DMS153 (cell line): ENCODE results near the gene ACTMAP.
"Not testable (repeated sequence)": the region's sequence is repeated elsewhere in the genome, so short reads cannot be mapped to it uniquely, and the experiment has no call there.

ENCODE experiments used
- DNase-seq: peaks from one replicate; lab custom pipeline; 2025; lab: John Stamatoyannopoulos, UW

The ACTMAP gene

DNA sequence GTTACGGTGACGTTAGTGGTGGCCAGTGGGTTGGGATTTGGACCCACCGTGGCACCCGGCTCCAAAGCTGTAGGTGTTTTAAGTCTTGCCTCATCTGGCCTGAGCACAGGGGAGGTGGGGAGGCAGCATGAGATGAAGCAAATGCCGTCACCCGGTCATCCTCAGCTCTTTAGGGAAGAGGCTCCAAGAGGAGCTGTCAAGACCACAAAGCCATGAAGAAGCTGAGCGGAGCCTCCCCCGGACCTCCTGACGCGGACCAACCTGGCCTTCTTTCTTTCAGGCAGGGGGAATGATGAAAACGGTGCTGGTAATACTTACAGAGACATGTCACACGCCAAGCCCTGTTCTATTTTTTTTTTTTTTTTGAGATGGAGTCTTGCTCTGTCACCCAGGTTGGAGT is 7.4 kb downstream of the ACTMAP start:
- DNase-seq = no peak

DNA sequence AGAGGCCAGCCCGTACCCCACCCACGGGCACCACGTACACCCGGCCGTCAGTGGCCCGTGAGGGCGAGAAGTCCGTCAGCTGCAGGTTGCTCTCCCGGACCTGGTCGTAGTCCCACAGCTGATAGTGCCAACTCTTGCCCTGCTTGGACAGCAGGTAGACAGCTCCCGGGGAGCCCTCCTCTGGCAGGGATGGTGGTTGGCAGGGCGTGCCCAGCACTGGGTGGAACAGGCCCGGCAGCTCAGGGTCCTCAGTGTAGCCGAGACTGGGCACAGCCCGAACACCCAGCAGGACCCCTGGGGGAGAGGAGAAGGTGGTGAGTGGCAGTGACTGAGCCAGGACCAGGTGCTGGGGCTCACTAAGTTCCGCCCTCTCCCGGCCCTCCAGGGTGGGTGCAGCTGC is 7.8 kb downstream of the ACTMAP start:
- DNase-seq = no peak

GRCh38 chr19:40741527-40742390 is 8.5 kb downstream of the ACTMAP start:
- no peak for DNase-seq

DNA sequence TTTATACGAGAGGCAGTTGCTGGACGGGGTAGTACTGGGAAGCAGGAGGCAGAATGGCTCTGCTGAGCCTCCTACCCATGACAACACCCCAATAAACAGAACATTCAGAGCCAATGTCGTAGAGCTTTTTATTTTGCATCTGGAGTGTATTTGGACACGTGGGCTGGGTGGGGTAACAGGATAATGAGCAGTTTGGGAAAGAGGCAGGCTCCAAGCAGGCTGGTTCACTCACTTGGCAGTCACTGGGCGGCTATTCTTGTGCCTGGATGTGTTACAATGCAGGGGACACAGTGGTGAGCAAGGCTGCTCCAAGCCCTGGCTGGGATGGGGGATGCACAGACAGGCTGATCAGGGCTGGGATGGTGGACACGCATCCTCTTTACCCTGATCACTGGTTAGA is 9.5 kb downstream of the ACTMAP start:
- no peak for DNase-seq

DNA sequence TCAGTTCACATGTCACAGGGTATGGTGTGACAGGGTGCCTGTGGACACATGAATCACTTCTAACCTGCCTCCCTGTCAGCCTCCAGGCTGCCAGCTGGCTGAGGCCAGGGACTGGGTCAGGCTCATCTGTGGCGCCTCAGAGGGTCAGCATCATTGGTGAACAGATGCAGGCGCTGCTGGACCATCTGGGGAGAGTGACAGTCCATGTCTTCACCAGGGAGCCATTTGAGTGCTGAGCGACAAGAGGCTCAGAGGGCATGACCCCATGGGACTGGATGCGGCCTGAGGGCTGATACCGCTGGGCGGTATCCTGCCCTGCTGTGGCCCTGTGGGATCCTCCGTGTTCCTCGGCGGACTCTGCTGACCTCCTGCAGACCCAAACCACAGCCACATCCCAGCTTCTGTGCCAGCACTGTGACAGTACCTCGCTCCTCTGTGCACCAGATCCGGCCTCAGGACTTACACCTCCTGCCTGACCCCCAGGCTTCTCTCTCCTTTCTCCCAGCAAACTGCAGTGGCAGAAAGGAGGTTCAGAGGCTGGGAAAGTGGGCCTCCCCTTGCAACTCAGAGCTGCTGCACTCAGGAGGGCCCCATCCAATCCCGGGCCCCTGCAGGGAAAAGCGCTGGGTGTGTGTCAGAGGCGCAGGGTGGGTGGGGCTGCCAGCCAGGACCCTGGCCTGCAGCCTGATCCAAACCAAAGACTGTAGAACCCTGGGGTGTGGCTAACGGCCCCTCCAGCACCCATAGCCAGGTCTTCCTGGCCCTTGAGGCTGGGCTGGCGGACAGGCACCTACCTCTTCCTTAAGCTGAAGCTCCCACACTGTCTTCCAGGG is 10.2 kb downstream of the ACTMAP start:
- no peak for DNase-seq

DNA sequence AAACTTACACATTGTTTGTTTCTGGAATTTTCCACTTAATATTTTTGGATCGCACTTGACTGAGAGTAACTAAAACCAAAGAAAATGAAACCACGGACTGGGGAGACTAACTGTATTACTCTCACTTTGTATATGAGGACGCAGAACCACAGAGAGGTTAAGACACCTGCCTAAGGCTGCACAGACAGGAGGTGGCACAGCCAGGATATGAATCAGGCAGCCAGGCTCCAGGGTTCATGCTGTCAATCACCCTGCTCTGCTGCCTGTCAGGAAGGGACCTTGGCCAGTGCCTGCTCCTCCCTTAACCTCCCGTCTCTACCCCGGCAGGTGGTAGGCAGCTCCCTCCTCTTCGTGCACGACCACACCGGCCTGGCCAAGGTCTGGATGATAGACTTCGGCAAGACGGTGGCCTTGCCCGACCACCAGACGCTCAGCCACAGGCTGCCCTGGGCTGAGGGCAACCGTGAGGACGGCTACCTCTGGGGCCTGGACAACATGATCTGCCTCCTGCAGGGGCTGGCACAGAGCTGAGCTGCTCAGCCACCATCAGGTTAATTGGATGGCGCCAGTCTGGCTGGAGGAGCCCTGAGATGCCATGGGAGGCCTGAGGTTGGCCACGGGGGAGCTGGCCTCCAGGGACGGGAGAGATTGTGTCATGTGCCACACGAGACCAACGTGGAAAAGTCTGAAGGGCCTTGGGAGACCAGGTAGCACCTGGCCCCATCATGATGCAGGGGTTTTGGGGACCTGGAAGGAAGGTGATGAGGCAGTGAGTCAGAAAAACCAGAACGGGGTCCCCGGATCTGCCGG is 11.0 kb downstream of the ACTMAP start:
- no peak for DNase-seq

- no peak for DNase-seq
These were observed 13.1 kb downstream of the ACTMAP start for GRCh38 chr19:40737102-40737644.

GRCh38 chr19:40736661-40737060 is 13.6 kb downstream of the ACTMAP start:
- DNase-seq = no peak

DNA sequence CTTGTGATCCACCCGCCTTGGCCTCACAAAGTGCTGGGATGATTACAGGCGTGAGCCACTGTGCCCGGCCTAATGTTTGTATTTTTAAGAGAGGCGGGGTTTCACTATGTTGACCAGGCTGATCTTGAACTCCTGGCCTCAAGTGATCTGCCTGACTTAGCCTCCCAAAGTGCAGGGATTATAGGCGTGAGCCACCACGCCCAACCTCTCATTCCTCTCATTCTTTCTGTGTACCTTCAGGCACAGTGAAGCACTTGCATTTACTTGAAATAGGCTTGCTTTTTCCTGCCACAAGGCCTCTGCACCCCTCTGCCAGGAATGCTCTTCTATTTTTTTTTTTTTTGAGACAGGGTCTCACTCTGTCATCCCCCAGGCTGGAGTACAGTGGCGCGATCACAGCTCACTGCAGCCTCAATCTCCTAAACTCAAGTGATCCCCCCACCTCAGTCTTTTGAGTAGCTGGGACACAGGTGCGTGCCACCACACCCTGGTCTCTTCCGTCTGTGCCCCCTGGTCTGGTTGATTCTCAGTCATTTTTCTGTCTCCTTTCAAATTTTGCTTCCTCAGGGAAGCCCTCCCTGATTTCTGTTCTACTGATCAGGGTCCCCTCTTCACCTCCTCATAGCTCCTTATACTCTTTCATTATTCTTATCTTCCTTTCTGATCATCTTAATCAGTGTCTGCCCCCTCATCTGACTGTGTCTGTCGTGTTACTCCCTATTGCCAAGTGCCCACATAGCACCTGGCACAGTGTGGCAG is 15.1 kb downstream of the ACTMAP start:
- no peak for DNase-seq

DNA sequence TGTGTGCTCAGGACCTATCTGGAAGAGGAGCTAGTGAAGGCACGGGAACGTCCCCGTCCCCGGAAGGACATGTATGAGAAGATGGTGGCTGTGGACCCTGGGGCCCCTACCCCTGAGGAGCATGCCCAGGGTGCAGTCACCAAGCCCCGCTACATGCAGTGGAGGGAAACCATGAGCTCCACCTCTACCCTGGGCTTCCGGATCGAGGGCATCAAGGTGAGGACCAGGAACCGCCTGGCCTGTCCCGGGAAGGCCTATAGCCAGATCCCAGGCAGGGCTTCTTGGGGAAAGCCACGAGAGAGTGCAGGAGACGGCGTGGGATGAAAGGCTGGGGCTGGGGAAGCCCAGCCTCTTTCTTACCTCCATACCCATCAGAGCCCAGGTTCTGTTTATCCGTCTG is 17.1 kb downstream of the ACTMAP start:
- DNase-seq = no peak

DNA sequence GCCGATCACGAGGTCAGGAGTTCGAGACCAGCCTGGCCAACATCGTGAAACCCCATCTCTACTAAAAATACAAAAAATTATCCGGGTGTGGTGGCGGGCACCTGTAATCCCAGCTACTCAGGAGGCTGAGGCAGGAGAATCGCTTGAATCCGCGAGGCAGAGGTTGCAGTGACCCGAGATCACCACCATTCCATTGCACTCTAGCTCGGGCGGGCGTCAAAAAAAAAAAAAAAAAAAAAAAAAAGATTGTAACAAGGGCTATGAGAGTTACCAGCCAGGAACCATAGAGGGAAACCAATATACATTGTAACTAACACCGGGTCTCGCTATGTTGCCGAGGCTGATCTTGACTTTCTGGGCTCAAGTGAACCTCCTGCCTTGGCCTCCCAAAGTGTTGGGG is 18.0 kb downstream of the ACTMAP start:
- DNase-seq = not testable (repeated sequence)

- DNase-seq = not testable (repeated sequence)
These were observed 20.2 kb downstream of the ACTMAP start for GRCh38 chr19:40730065-40730464.

DNA sequence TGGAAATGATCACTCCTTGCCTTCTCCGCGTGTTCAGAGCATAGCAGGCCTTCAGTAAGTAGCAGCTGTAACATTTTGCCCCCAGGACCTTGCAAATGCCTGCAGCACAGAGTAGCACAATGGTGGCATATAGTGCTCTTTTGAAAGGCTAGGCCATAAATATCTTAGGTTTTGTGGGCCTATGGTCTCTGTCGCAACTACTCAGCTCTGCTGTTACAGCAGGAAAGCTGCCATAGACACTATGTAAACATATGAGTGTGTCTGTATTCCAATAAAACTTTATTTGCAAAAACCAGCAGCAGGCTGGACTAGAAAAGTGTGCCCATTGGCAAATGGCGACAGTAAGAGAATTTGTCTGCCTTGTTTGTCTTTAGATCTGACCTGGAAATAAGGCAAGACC is 24.0 kb downstream of the ACTMAP start:
- no peak for DNase-seq

DNA sequence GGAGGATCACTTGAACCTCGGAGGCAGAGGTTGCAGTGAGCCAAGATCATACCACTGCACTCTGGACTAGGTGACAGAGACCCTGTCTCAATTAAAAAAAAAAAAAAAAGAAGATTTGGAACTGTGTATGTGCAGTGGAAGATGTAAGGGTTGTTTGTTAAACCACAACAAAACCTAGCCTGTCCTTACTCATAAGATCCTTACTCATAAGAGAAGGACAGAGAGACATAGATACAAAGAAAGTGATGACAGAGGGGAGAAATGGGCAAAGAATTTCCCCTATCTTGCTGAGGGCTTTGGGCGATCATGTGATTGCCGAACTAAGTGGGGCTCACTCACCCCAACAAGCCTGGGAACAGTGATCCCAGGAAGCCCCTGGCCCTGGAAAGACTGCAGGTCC is 25.4 kb downstream of the ACTMAP start:
- no peak for DNase-seq

DNA sequence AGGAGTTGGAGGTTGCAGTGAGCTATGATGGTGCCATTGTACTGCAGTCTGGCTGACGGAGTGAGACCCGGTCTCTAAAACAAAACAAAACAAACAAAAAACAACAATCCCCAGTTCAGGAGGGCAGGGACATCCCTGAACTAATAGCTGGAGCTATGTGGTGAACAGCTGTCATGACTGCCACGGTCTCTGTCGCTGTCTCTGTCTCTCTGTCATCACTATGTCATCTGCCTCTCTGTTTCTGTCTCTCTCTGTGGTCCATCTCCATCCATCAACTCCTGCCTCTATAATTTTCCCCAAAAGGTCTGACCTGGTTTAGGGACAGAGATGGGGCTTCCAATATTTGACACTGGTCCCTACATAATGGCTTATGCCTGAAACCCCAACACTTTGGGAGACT is 26.0 kb downstream of the ACTMAP start:
- no peak for DNase-seq

DNA sequence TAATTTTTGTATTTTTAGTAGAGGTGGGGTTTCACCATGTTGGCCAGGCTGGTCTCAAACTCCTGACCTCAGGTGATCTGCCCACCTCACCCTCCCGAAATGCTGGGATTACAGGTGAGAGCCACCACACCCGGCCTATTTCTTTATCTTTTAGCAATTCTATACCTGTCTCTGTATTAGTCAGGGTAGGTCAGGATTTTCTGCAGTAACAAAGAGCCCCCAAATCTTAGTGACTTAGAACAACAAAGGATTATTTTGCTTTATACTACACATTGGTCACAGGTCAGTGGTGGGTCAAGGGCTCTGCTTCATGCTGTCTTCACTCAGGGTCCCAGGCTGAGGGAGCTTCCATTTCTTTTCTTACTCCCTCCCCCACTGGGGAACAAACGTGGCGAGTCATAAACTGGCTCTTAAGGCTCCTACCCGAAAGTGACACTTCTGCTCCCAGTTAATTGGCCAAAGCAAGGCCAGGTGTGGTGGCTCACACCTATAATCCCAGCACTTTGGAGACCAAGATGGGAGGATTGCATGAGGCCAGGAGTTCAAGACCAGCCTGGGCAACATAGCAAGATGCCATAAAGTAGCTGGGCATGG is 26.5 kb downstream of the ACTMAP start:
- DNase-seq = no peak

GRCh38 chr19:40721936-40722661 is 28.2 kb downstream of the ACTMAP start:
- no peak for DNase-seq

DNA sequence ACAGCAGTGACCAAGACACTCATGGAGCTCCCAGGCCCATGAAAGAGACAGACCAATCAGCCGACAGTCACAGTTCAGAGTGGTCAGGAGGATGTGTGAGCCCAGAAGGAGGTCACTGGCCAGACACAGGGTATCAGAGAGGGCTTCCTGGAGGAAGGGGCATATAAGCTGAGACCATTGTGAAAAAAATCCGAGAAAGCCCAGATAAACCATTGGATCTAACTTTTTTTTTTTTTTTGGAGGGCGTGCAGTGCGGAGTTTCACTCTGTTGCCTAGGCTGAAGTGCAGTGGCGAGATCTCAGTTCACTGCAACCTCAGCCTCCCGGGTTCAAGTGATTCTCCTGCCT is 29.2 kb downstream of the ACTMAP start:
- DNase-seq = no peak

- no peak for DNase-seq
These were observed 30.8 kb downstream of the ACTMAP start for GRCh38 chr19:40719414-40719894.

DNA sequence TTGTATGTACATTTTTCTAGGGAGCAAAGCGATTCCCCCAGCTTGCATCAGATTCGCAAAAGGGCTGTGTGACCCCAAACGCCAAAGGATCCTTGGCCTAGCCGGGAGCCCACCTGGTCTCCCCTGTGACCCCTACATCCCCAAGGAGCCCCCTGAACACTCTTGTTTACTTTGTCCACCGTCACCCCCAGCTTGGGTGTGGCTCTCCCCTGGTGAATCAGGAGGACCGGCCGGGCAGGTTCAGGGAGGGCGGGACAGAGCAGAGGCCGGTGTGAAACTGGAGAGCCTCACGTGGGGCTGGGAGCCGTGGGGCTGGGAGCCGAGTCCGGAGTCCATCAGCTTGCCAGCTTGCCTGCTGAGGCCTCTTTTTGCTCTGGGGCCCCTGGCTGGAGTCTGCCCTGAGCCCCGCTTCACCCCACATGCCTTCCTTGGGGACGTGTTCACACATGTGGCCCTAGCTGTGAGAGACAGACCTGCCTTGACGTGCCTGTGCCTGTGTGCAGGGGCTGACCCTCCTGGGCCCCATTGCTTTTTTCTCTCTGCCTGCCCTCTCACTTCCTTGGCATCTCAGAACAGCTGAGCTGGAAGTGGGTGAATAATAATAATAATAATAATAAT is 31.4 kb downstream of the ACTMAP start:
- peak; percentile 3 for DNase-seq
